HCT116 (cell line): Measurements from ENCODE around the gene DPH5. TPM values are rescaled to one million over a fixed set of nuclear protein-coding genes. Genes with fewer than 3 reads are reported as not detected.

ENCODE experiments used
- ATAC-seq: fragments of 200-7000 bp; cut with Tn5 transposase; 2 replicates; pipeline ENCODE4 v1.9.1; 2020; ENCODE audit warnings: mild to moderate bottlenecking, moderate library complexity
- BruUV-seq: library from RNA; stranded (reverse); fragments of 400-500 nt; replicated peaks from 2 replicates; lab custom pipeline; 2021; lab: Mats Ljungman, UMichigan
- CTCF ChIA-PET: fragments of 300-600 bp; sonication (Branson Sonifier 250); formaldehyde crosslinking; loops from one replicate; lab custom pipeline; 2021; ENCODE audit warnings: antibody characterized with exemption; lab: Charles Lee
- POLR2A ChIA-PET: fragments of 300-600, 350-600 bp; sonication (Branson Sonifier 250); formaldehyde crosslinking; loops from one replicate; lab custom pipeline; 2021; ENCODE audit warnings: antibody characterized with exemption; lab: Charles Lee
- RAD21 ChIA-PET, 2 experiments: fragments of 300-600 bp; sonication (Branson Sonifier 250); formaldehyde crosslinking; loops; one replicate each; lab custom pipeline; 2023; ENCODE audit warnings: low total read pairs in 2 of 2; ENCODE audit not compliant: uncharacterized antibody in 2 of 2, unreplicated experiment in 2 of 2, low non-redundant PET in 1 of 2; lab: Charles Lee
- DNase-seq: peaks from one replicate; pipeline ENCODE4 v3.0.0-alpha.2; 2010; ENCODE audit warnings: low read depth, low spot score
- H2AFZ ChIP-seq: fragments of 200-600 bp; shearing (Covaris generic), sonication (generic); 2 replicates; pipeline ENCODE4 v1.6.1; 2017; ENCODE audit warnings: low read depth, mixed run types, mixed read lengths, antibody characterized with exemption, low read length; ENCODE audit not compliant: poor library complexity, severe bottlenecking
- H3K27ac ChIP-seq: 2 replicates; pipeline ENCODE4 v1.5.1; 2012; ENCODE audit warnings: low read depth, low read length
- H3K27me3 ChIP-seq: fragments of 200-600 bp; sonication (generic); 2 replicates; pipeline ENCODE4 v1.6.1; 2016; ENCODE audit warnings: mixed run types, low read length, mixed read lengths; ENCODE audit not compliant: insufficient read depth
- H3K36me3 ChIP-seq, 2 experiments: fragments of 200-500 bp in 1 of 2; fragments of 200-600 bp in 1 of 2; sonication (Bioruptor generic) in 1 of 2; sonication (generic) in 1 of 2; 2 replicates each; pipeline versions ENCODE4 v1.5.1 to v1.6.1; 2014 to 2016; ENCODE audit warnings: low read length in 2 of 2, inconsistent platforms in 1 of 2, mixed read lengths in 1 of 2, mixed run types in 1 of 2; ENCODE audit not compliant: insufficient read depth in 2 of 2, control insufficient read depth in 1 of 2
- H3K4me1 ChIP-seq, 2 experiments: fragments of 200-600 bp in 1 of 2; sonication (generic) in 1 of 2; 2 replicates each; pipeline versions ENCODE4 v1.5.1 to v1.6.1; 2012 to 2017; ENCODE audit warnings: low read length in 2 of 2, inconsistent platforms in 1 of 2, mild to moderate bottlenecking in 1 of 2, mixed read lengths in 1 of 2, mixed run types in 1 of 2, moderate library complexity in 1 of 2; ENCODE audit not compliant: insufficient read depth in 2 of 2, control insufficient read depth in 1 of 2
- H3K4me2 ChIP-seq: fragments of 200-600 bp; sonication (generic); 2 replicates; pipeline ENCODE4 v1.6.1; 2017; ENCODE audit warnings: mixed run types, low read length, mixed read lengths
- H3K4me3 ChIP-seq, 2 experiments: fragments of 200-600 bp in 1 of 2; sonication (generic) in 1 of 2; replicated peaks in 1 of 2; 2 replicates each; pipeline ENCODE4 v1.5.1; 2011 to 2016; ENCODE audit warnings: low read length in 2 of 2, control low read depth in 1 of 2, low read depth in 1 of 2, mild to moderate bottlenecking in 1 of 2, mixed read lengths in 1 of 2, mixed run types in 1 of 2
- H3K79me2 ChIP-seq: fragments of 200-600 bp; sonication (generic); 2 replicates; pipeline ENCODE4 v1.6.1; 2017; ENCODE audit warnings: mild to moderate bottlenecking, mixed run types, low read length, moderate library complexity, mixed read lengths; ENCODE audit not compliant: insufficient read depth
- H3K9ac ChIP-seq: fragments of 200-600 bp; sonication (generic); 2 replicates; pipeline ENCODE4 v1.6.1; 2016; ENCODE audit warnings: low read length, mixed read lengths
- H3K9me2 ChIP-seq: fragments of 200-600 bp; sonication (generic), shearing (Covaris generic); 2 replicates; pipeline ENCODE4 v1.6.1; 2017; ENCODE audit warnings: mixed run types, mild to moderate bottlenecking, moderate library complexity; ENCODE audit not compliant: insufficient read depth
- H3K9me3 ChIP-seq, 2 experiments: fragments of 200-500 bp in 1 of 2; fragments of 200-600 bp in 1 of 2; sonication (Bioruptor generic) in 1 of 2; sonication (generic) in 1 of 2; 2 replicates each; pipeline ENCODE4 v1.6.1; 2014 to 2017; ENCODE audit warnings: low read length in 2 of 2, mixed read lengths in 2 of 2, inconsistent platforms in 1 of 2, low read depth in 1 of 2, mild to moderate bottlenecking in 1 of 2, mixed run types in 1 of 2, moderate library complexity in 1 of 2; ENCODE audit not compliant: control insufficient read depth in 1 of 2, insufficient read depth in 1 of 2
- H4K20me1 ChIP-seq: fragments of 200-600 bp; sonication (generic), shearing (Covaris generic); 2 replicates; pipeline ENCODE4 v1.6.1; 2017; ENCODE audit warnings: mixed run types, mild to moderate bottlenecking, moderate library complexity; ENCODE audit not compliant: insufficient read depth
- ATF3 ChIP-seq: IDR thresholded peaks from 2 replicates; pipeline ENCODE4 v1.6.1; 2012
- CBX3 ChIP-seq: IDR thresholded peaks from 2 replicates; pipeline ENCODE4 v1.6.1; 2012; ENCODE audit warnings: low read depth
- CEBPB ChIP-seq: IDR thresholded peaks from 2 replicates; pipeline ENCODE4 v1.6.1; 2012; ENCODE audit warnings: low read depth
- ELF1 ChIP-seq: IDR thresholded peaks from 2 replicates; pipeline ENCODE4 v1.6.1; 2012; ENCODE audit warnings: low read depth, borderline replicate concordance
- EZH2 ChIP-seq: fragments of 200-600 bp; sonication (generic); IDR thresholded peaks from 2 replicates; pipeline ENCODE4 v1.6.1; 2017; ENCODE audit warnings: antibody characterized with exemption, mixed run types
- FOSL1 ChIP-seq: IDR thresholded peaks from 2 replicates; pipeline ENCODE4 v1.6.1; 2012; ENCODE audit warnings: low read depth
- JUND ChIP-seq: IDR thresholded peaks from 2 replicates; pipeline ENCODE4 v1.6.1; 2012
- MAX ChIP-seq: IDR thresholded peaks from 2 replicates; pipeline ENCODE4 v1.6.1; 2012
- POLR2A ChIP-seq: IDR thresholded peaks from 2 replicates; pipeline ENCODE4 v1.7.0; 2011; ENCODE audit warnings: borderline replicate concordance; ENCODE audit not compliant: insufficient read depth, insufficient read length; ENCODE audit errors: extremely low read depth
- POLR2AphosphoS5 ChIP-seq: IDR thresholded peaks from 2 replicates; pipeline ENCODE4 v1.6.1; 2011; ENCODE audit warnings: mild to moderate bottlenecking, low read depth, low read length, moderate library complexity
- SIN3A ChIP-seq: IDR thresholded peaks from 2 replicates; pipeline ENCODE4 v1.6.1; 2012; ENCODE audit warnings: low read depth
- SP1 ChIP-seq: IDR thresholded peaks from 2 replicates; pipeline ENCODE4 v1.6.1; 2012; ENCODE audit warnings: low read depth
- SRF ChIP-seq: IDR thresholded peaks from 2 replicates; pipeline ENCODE4 v1.6.1; 2012; ENCODE audit warnings: low read depth
- ZNF274 ChIP-seq: fragments of 200-500 bp; sonication (Bioruptor generic); IDR thresholded peaks from 2 replicates; pipeline ENCODE4 v1.6.1; 2014; ENCODE audit warnings: mild to moderate bottlenecking, low read depth, low read length, inconsistent platforms
- intact Hi-C: fragments of 100-400 bp; cut with micrococcal nuclease; formaldehyde crosslinking; loops from 2 replicates; pipeline ENCODE4 v1.10.0; 2022
- total RNA-seq: library from RNA; stranded (reverse); gene quantifications from one replicate; pipeline ENCODE4 v1.2.1, GENCODE V29; 2021; ENCODE audit not compliant: unreplicated experiment
- TF ChIP-seq, protein P1 (sequence below): IDR thresholded peaks from 2 replicates; pipeline ENCODE4 v1.6.1; 2011; ENCODE audit warnings: mild to moderate bottlenecking, low read length, moderate library complexity; ENCODE audit not compliant: insufficient replicate concordance; ENCODE audit errors: extremely low read depth
- TF ChIP-seq, protein P2 (sequence below): IDR thresholded peaks from 2 replicates; pipeline ENCODE4 v1.6.1; 2012; ENCODE audit warnings: low read depth

DPH5 gene
- total RNA-seq, 1 experiment from 2014 or later: 55.8 TPM

DNA sequence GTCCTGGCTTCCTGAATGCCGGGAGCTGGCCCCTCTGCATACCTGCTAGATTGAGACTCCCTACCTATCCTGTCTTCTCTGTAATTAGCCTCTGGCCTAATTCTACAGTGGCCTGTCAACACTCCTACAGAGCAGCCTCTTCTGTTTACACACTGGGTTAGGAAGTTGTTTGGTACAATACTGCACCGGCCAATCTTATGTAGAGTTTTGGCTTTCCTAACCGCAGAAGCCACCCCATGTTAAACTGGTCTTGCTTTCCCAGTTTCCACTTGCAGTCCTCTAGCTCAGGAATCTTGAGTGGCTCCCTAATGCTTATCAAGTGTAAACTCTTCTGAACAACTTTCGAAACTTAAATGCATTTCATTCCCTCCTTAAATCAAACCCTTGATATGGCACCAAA lies 42.8 kb downstream of the DPH5 start:
- no peak overlapping the region for H2AFZ ChIP-seq
- H3K79me2 ChIP-seq: no peaks in the 10 kb centered on the region
- no peaks in the 10 kb centered on the region for H3K27me3 ChIP-seq
- no peaks in the 10 kb centered on the region for H3K9me3 ChIP-seq
- intact Hi-C loops: no loop called here
- no TSS peak for BruUV-seq
- no peak overlapping the region for H3K27ac ChIP-seq
- no peak overlapping the region for H3K4me3 ChIP-seq
- POLR2A ChIA-PET: no interaction called here
- CTCF ChIA-PET: no interaction called here
- RAD21 ChIA-PET: no interaction called here
- TF ChIP-seq MAX (no peak), FOSL1 (no peak), ELF1 (no peak), ATF3 (no peak), ZNF274 (no peak), CEBPB (no peak), SP1 (no peak), JUND (no peak), CBX3 (no peak), EZH2 (no peak), POLR2AphosphoS5 (no peak), POLR2A (no peak), SIN3A (no peak), SRF (no peak)
- TF ChIP-seq, protein P1, sequence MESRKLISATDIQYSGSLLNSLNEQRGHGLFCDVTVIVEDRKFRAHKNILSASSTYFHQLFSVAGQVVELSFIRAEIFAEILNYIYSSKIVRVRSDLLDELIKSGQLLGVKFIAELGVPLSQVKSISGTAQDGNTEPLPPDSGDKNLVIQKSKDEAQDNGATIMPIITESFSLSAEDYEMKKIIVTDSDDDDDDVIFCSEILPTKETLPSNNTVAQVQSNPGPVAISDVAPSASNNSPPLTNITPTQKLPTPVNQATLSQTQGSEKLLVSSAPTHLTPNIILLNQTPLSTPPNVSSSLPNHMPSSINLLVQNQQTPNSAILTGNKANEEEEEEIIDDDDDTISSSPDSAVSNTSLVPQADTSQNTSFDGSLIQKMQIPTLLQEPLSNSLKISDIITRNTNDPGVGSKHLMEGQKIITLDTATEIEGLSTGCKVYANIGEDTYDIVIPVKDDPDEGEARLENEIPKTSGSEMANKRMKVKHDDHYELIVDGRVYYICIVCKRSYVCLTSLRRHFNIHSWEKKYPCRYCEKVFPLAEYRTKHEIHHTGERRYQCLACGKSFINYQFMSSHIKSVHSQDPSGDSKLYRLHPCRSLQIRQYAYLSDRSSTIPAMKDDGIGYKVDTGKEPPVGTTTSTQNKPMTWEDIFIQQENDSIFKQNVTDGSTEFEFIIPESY: no peak
- TF ChIP-seq, protein P2, sequence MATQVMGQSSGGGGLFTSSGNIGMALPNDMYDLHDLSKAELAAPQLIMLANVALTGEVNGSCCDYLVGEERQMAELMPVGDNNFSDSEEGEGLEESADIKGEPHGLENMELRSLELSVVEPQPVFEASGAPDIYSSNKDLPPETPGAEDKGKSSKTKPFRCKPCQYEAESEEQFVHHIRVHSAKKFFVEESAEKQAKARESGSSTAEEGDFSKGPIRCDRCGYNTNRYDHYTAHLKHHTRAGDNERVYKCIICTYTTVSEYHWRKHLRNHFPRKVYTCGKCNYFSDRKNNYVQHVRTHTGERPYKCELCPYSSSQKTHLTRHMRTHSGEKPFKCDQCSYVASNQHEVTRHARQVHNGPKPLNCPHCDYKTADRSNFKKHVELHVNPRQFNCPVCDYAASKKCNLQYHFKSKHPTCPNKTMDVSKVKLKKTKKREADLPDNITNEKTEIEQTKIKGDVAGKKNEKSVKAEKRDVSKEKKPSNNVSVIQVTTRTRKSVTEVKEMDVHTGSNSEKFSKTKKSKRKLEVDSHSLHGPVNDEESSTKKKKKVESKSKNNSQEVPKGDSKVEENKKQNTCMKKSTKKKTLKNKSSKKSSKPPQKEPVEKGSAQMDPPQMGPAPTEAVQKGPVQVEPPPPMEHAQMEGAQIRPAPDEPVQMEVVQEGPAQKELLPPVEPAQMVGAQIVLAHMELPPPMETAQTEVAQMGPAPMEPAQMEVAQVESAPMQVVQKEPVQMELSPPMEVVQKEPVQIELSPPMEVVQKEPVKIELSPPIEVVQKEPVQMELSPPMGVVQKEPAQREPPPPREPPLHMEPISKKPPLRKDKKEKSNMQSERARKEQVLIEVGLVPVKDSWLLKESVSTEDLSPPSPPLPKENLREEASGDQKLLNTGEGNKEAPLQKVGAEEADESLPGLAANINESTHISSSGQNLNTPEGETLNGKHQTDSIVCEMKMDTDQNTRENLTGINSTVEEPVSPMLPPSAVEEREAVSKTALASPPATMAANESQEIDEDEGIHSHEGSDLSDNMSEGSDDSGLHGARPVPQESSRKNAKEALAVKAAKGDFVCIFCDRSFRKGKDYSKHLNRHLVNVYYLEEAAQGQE: no peak
- DNase-seq (no peak), ATAC-seq (no peak)
- H3K4me1 ChIP-seq: no peaks in the 10 kb centered on the region
- H3K9ac ChIP-seq: no peak overlapping the region
- H3K36me3 ChIP-seq: 0 out of 4 replicates have a peak, but pooled peaks cover 0 to 5% of the 10 kb centered on the region in 2 experiments
- no peak overlapping the region for H3K4me2 ChIP-seq
- H4K20me1 ChIP-seq: no peaks in the 10 kb centered on the region
- no peaks in the 10 kb centered on the region for H3K9me2 ChIP-seq
